T1000 (cell line): ENCODE measurements around the gene PLEKHG1.

Source experiments
- DNase-seq: peaks from one replicate; lab custom pipeline; 2025; ENCODE audit warnings: mixed read lengths; lab: John Stamatoyannopoulos, UW

Gene PLEKHG1

DNA sequence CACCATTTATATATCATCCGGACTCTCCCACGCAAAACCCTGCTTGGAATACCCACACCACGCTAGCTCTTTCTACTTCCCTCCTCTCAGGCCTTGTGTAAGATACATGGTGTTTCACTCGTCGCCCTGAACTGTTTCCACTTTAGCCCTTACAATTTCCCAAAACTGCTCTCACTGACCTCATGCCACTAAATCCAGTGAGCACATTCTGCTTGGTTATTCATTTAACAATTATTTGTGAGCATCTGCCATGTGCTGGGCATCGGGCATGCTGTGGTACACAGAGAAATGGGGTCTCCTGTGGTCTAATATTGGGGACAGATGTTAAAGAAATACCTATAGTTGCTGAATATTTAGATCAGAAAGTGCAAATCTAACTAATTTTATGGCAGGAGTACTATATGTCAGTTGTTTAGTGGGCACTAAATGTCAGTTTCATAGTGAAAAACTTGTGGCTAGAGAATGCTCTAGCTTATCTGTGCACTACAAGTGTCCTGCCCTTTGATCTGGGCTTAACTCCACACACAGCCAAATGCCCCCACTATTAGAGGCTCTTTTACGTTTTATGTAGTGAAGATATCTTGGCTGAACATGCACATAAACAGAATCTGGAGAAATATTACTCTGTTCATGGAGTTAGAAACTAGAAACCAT lies 41.0 kb downstream of the PLEKHG1 start:
- no peak for DNase-seq

DNA sequence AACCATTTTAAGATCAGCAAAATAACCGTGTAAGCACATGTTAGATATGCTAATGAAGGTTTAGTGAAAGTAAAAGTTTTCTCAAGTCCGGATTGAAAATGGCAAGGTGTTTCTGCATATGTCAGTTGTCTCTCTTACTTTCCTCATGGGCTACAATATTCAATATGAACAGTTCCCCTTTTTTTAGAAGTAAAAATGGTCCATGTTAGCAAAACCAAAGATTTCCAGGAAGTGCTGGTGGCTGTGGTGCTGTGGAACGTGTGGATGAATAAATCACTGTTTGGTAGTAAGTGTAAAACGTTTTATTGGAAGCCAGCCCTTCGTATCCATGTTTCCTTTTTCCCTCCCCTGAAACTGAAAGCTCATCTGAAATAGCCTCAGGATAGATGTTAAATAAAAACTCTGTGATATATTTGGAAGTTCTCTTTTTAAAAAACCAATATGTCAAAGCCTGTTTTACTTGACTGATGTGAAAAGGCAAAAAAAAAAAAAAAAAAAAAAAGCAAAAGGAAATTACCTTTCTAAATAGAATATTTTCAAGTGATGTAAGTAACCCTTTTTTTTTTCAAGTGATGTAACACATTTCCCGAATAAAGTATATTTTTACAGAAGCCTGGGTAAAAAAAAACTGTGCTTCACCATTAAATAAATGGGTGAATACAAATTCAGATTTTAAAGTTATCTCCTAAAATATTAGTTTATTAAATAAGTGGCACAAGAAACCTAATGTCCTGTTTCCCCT lies 41.9 kb downstream of the PLEKHG1 start:
- DNase-seq = no peak

DNA sequence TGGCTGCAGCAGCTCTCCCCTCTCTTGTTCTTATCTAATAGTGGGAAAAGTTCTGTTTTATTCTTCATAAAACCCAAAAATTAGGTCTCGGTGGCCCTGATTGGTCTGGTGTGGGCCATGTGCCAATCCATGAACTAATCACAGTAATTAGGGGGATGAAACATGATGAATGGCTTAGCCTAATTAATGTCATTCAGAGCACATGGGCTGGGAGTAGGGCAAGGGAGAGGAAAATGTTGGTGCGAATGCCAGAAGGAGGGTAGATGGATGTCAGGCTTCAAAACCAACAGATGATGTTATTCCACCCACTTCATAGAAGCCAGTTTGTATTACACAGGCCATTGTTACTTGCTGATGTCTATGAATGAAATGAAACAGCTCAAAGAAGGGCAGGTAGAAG lies 46.5 kb downstream of the PLEKHG1 start:
- no peak for DNase-seq

DNA sequence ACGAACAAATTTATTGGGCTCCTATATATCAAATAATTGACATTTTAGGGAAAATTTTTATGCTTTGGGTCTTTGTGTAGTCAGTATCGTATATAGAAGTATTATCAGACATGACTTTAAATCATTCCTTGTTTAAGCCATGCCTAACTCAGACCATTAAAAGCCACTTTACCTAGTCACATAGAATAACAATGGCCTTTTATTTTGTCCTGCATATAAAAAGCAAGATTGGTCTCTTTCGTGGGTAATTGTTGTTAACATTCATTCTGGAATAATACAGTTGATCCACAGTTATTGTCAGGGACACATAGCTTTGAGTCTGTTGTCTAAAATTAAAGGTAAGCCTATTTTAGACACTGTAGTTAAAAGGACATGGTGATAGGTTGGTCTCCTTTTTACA lies 47.4 kb downstream of the PLEKHG1 start:
- DNase-seq = no peak
